PC-9 (cell line): ENCODE measurements around the gene DLG2. TPM values are rescaled to one million over a fixed set of nuclear protein-coding genes. Genes with fewer than 3 reads are reported as not detected.

Source experiments
- BruUV-seq: library from RNA; stranded (reverse); fragments of 400-500 nt; replicated peaks from 2 replicates; lab custom pipeline; 2021; lab: Mats Ljungman, UMichigan
- CTCF ChIA-PET: fragments of 300-600 bp; sonication (Branson Sonifier 250); formaldehyde crosslinking; loops from one replicate; lab custom pipeline; 2022; ENCODE audit warnings: antibody characterized with exemption; lab: Charles Lee
- POLR2A ChIA-PET: fragments of 300-600 bp; sonication (Branson Sonifier 250); formaldehyde crosslinking; loops from one replicate; lab custom pipeline; 2022; ENCODE audit warnings: antibody characterized with exemption; ENCODE audit not compliant: unreplicated experiment; lab: Charles Lee
- DNase-seq, 2 experiments: peaks; one replicate each; pipeline versions ENCODE4 v3.0.0 to v3.0.0-alpha.2; 2015 to 2022; ENCODE audit warnings: mixed read lengths in 1 of 2
- H2AFZ ChIP-seq: fragments of 200-600 bp; sonication (generic); 2 replicates; pipeline ENCODE4 v1.8.1; 2017; ENCODE audit warnings: antibody characterized with exemption
- H3F3A ChIP-seq: fragments of 200-600 bp; sonication (generic); 2 replicates; pipeline ENCODE4 v1.8.1; 2017; ENCODE audit warnings: antibody characterized with exemption, mild to moderate bottlenecking, low read depth; ENCODE audit not compliant: insufficient read depth
- H3K27ac ChIP-seq: fragments of 200-600 bp; sonication (generic); 2 replicates; pipeline ENCODE4 v1.6.1; 2016; ENCODE audit warnings: mixed run types
- H3K27me3 ChIP-seq: fragments of 200-600 bp; sonication (generic); 2 replicates; pipeline ENCODE4 v1.6.1; 2016; ENCODE audit warnings: low read depth, mixed run types; ENCODE audit not compliant: insufficient read depth
- H3K36me3 ChIP-seq: fragments of 200-600 bp; sonication (generic); 2 replicates; pipeline ENCODE4 v1.6.1; 2016; ENCODE audit warnings: low read depth, mixed run types
- H3K4me1 ChIP-seq: fragments of 200-600 bp; sonication (generic); replicated peaks from 2 replicates; pipeline ENCODE4 v1.6.1; 2016; ENCODE audit warnings: mixed run types; ENCODE audit not compliant: insufficient read depth
- H3K4me2 ChIP-seq: fragments of 200-600 bp; sonication (generic); 2 replicates; pipeline ENCODE4 v1.6.1; 2017; ENCODE audit warnings: mixed run types
- H3K4me3 ChIP-seq: fragments of 200-600 bp; sonication (generic); 2 replicates; pipeline ENCODE4 v1.6.1; 2016; ENCODE audit warnings: mixed run types
- H3K79me2 ChIP-seq: fragments of 200-600 bp; sonication (generic); 2 replicates; pipeline ENCODE4 v1.6.1; 2017; ENCODE audit warnings: low read depth, mixed run types
- H3K9me2 ChIP-seq: fragments of 200-600 bp; sonication (generic); 2 replicates; pipeline ENCODE4 v1.8.1; 2017; ENCODE audit warnings: mild to moderate bottlenecking; ENCODE audit not compliant: insufficient read depth
- H3K9me3 ChIP-seq: fragments of 200-600 bp; sonication (generic); 2 replicates; pipeline ENCODE4 v1.8.1; 2016; ENCODE audit warnings: low read depth; ENCODE audit not compliant: insufficient read depth
- H4K20me1 ChIP-seq: fragments of 200-600 bp; sonication (generic); 2 replicates; pipeline ENCODE4 v1.8.1; 2017; ENCODE audit not compliant: insufficient read depth
- EZH2 ChIP-seq: fragments of 200-600 bp; sonication (generic); IDR thresholded peaks from 2 replicates; pipeline ENCODE4 v1.8.0; 2017; ENCODE audit warnings: antibody characterized with exemption, low read depth
- intact Hi-C: fragments of 100-400 bp; cut with micrococcal nuclease; formaldehyde crosslinking; loops from one replicate; pipeline ENCODE4 v1.10.0; 2022; ENCODE audit not compliant: unreplicated experiment
- total RNA-seq: library from RNA; stranded (reverse); gene quantifications from 2 replicates; pipeline ENCODE4 v1.2.3, GENCODE V29; 2021
- TF ChIP-seq, protein P1 (sequence below): fragments of 200-600 bp; sonication (generic); conservative IDR thresholded peaks from 2 replicates; pipeline ENCODE4 v1.6.1; 2017; ENCODE audit warnings: mixed run types, antibody characterized with exemption, mild to moderate bottlenecking, moderate library complexity

DLG2 gene
- total RNA-seq, 1 experiment from 2014 or later: 6.4 TPM

DNA sequence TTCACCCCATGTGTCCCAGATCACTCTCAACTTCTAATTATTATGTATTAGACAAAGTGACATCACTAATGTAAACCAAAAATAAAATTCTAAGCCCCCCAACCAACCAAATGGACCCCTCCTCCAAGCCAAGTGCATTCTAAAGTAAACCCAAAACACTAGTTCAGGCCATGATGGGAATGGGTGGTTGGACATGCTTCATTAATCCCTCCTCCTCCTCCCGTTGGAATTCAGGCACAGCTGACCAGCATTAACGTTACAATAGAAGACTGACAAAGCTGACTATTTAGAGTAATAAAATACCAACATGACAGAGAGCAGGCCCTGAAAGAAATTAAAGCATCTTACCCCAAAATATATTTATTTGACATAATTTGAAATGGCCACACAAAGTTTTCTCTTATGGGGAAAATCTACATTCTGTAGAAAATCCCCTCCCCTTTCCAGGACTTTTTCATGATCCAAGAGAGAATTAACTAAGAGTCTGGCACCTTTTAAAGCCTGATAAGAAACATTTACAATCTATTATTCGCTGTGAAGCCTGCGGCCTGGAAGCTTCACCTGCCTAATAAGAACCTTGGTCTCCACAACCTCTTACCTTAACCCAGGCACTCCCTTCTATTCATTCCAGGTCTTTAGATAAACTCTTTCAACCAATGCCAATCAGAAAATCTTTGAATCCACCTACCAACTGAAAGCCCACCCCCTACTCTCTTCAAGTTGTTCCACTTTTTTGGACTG lies 1392.5 kb downstream of the DLG2 start:
- ChIA-PET CTCF (no interaction called here), POLR2A (no interaction called here)
- no TSS peak for BruUV-seq
- no peak overlapping the region for H3K4me3 ChIP-seq
- H3F3A ChIP-seq: no peaks in the 10 kb centered on the region
- H3K27me3 ChIP-seq: no peaks in the 10 kb centered on the region
- H3K79me2 ChIP-seq: no peaks in the 10 kb centered on the region
- H3K4me1 ChIP-seq: no peaks in the 10 kb centered on the region
- DNase-seq: no peak
- no peak for TF ChIP-seq EZH2
- TF ChIP-seq, protein P1, sequence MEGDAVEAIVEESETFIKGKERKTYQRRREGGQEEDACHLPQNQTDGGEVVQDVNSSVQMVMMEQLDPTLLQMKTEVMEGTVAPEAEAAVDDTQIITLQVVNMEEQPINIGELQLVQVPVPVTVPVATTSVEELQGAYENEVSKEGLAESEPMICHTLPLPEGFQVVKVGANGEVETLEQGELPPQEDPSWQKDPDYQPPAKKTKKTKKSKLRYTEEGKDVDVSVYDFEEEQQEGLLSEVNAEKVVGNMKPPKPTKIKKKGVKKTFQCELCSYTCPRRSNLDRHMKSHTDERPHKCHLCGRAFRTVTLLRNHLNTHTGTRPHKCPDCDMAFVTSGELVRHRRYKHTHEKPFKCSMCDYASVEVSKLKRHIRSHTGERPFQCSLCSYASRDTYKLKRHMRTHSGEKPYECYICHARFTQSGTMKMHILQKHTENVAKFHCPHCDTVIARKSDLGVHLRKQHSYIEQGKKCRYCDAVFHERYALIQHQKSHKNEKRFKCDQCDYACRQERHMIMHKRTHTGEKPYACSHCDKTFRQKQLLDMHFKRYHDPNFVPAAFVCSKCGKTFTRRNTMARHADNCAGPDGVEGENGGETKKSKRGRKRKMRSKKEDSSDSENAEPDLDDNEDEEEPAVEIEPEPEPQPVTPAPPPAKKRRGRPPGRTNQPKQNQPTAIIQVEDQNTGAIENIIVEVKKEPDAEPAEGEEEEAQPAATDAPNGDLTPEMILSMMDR: no peak
- no peak overlapping the region for H2AFZ ChIP-seq
- H3K27ac ChIP-seq: no peak overlapping the region
- intact Hi-C loops: no loop called here
- no peaks in the 10 kb centered on the region for H4K20me1 ChIP-seq
- H3K9me2 ChIP-seq: no peaks in the 10 kb centered on the region
- H3K9me3 ChIP-seq: no peaks in the 10 kb centered on the region
- no peaks in the 10 kb centered on the region for H3K36me3 ChIP-seq
- H3K4me2 ChIP-seq: no peak overlapping the region

DNA sequence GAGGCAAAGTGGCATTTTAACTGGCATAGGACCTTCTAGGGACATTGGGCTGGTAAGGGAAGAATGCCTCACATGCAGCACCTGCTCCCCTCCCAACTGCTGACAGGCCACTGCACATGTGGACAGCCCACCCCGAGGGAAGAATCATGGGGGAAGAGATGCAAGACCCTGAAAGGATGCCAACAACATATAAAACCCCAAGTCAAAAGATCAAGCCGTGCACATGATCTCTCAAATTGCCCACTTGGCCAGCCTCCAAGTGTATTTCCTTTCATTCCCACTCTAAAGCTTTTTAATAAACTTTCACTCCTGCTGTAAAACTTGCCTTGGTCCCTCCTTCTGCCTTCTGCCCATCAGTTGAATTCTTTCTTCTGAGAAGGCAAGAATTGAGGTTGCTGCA lies 1393.1 kb downstream of the DLG2 start:
- POLR2A ChIA-PET: no interaction called here
- intact Hi-C loops: no loop called here

DNA sequence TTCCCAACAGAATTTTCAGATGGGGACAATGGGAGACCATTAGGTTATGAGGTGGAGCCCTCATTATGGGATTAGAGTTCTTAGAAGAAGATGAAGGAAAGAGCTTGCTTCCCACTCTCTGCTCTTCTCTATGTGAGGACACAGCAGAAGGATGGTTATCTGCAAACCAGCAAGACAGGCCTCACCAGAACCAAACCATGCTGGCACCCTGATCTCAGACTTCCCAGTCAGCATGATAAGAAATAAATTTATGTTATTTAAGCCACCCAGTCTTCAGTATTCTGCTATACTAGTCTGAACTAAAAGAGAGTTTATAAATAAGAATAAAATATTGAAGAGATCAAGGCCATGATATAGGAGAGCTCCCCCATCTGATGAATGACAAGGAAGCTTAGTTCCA lies 1394.6 kb downstream of the DLG2 start:
- POLR2A ChIA-PET: no interaction called here
- H3K4me3 ChIP-seq: no peak overlapping the region
- H3K36me3 ChIP-seq: no peaks in the 10 kb centered on the region
- no peak overlapping the region for H3K4me2 ChIP-seq
- no peaks in the 10 kb centered on the region for H3F3A ChIP-seq
- no peaks in the 10 kb centered on the region for H3K27me3 ChIP-seq
- no peaks in the 10 kb centered on the region for H3K9me3 ChIP-seq
- DNase-seq: no peak
- H4K20me1 ChIP-seq: no peaks in the 10 kb centered on the region
- TF ChIP-seq, protein P1: no peak
- TF ChIP-seq EZH2: no peak
- no TSS peak for BruUV-seq
- no peak overlapping the region for H2AFZ ChIP-seq
- intact Hi-C loops: no loop called here
- H3K4me1 ChIP-seq: no peaks in the 10 kb centered on the region
- H3K79me2 ChIP-seq: no peaks in the 10 kb centered on the region
- H3K27ac ChIP-seq: no peak overlapping the region
- no peaks in the 10 kb centered on the region for H3K9me2 ChIP-seq
- CTCF ChIA-PET: no interaction called here

More for the DNA sequence above, 1393.1 kb downstream of the DLG2 start:
- H3K4me1 ChIP-seq: no peaks in the 10 kb centered on the region
- no peak for DNase-seq
- no peaks in the 10 kb centered on the region for H3K9me3 ChIP-seq
- no TSS peak for BruUV-seq
- H3K36me3 ChIP-seq: no peaks in the 10 kb centered on the region
- no peak overlapping the region for H3K4me3 ChIP-seq
- no peaks in the 10 kb centered on the region for H3K9me2 ChIP-seq
- H3F3A ChIP-seq: no peaks in the 10 kb centered on the region
- CTCF ChIA-PET: no interaction called here
- no peak overlapping the region for H3K4me2 ChIP-seq
- no peaks in the 10 kb centered on the region for H3K27me3 ChIP-seq
- H2AFZ ChIP-seq: no peak overlapping the region
- TF ChIP-seq, protein P1: no peak
- TF ChIP-seq EZH2: no peak
- no peak overlapping the region for H3K27ac ChIP-seq
- H3K79me2 ChIP-seq: no peaks in the 10 kb centered on the region
- no peaks in the 10 kb centered on the region for H4K20me1 ChIP-seq
